HK-2 (cell line): ENCODE results near the gene CCM2.

Experiments
- DNase-seq: peaks from one replicate; pipeline ENCODE4 v3.0.0-alpha.2; 2018; ENCODE audit not compliant: unreplicated experiment

Gene CCM2

DNA sequence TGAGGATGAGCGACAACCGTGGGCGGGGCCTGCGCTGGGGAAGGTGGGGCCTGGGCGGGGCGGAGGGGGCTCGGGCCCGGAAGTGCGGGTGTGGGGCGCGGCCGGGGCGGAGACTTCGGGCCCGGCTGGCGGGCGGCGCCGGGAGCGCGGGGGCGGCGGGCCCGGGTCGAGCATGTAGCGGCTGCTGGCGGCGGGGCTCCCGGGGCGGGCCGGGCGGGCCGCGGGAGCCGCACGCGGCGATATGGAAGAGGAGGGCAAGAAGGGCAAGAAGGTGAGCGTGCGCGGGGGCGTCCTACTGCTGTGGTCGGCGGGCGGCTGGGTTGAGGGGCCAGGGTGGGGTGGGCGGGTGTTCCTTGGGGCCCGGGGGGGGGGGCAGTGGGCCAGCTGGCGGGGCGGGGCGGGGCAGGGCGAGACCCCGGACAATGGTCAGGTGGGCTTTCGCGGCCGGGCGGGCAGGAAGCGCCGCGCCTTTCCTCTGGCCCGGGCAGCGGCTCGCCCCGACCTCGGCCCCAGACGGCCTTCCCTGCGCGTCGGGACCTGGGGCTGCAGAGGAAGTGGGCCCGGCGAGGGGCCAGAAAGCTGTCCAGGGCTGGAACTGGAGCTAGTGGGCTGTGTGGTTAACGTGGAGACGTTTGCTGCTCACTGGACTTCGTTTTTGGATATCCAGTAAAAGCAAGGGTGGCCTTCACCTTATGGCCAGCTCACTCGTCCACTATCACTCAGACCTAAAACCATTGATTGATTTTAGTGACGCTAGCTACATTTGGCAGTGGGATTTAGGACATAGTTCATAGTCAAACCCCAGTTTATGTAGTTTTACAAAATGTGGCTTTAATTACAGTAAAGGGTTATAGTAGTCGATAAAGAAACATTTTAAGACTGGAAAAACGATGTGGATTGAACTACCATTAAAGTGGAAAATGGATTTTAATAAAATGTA, at the start of gene CCM2:
Gene CCM2, plus strand, starts transcription at position 109 of the 940 bp plus-strand sequence. Its CDS starts 133 bp downstream, at position 242.
- DNase-seq, result no peak

DNA sequence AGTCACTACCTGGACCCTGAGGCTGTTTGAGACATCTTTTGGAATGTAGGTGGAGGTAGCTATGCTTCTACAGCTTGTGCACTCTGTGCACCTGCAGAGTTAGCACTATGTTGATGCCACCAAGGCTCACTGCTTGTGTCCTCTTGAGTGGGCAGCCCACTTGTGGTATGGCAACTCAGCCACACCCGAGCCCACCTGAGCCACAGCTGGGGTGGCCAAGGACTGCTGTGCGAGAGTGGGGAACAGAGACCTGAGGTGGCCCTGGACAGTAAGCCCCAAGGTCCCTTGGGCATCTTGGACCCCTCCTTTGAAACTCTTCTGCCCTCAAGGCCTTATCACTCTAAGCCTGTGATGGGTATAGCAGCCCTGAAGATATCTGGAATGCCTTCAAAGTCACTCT, 46.8 kb upstream of the CCM2 start:
- no peak for DNase-seq

DNA sequence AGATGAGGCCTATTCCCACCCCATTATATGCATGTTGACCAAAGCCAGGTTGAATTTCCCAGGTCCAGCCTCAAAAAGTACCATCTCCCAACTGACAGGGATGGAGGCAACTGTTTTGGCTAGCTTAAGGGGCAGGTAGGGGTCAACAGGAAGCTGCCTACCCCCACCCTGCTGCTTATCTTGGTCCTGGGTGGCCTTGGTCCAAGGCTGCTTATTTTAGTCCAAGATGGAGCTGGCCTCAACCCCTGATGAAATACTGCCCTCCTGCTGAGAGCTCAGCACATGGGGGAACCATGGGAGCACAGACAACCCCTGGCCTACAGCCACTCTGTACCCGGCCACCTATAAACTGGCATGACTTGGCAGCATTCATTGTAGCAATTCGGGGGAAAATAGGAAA, 44.3 kb upstream of the CCM2 start:
- no peak for DNase-seq

DNA sequence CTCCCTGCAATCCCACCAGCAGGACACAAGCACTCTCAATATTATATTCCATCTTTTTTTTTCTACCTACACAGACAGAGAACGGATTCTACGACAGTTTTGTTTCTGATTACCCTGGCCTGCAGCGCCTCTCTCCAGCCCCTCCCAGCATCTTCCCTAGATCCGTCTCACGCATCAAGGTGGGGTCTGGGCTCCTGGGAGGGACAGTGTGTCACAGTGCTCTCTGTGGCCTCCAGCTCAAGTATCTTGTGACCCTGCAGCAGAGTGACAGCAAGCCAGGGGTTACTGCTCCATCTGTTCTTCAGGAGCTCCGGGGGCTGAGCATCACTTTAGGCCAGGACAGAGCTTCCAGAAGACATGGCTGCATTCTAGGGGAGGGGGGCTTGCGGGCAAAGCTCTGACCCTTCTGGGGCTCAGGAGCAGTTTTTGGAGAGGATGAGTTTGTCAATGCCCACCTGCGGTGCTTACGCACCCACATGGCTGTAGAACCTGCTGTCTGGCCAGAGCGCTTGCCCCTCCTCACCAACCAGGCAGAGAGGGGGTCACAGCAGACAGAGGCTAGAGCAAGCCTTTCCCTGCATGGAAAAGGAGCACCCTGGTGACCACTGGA, 43.7 kb upstream of the CCM2 start:
- DNase-seq, result no peak

DNA sequence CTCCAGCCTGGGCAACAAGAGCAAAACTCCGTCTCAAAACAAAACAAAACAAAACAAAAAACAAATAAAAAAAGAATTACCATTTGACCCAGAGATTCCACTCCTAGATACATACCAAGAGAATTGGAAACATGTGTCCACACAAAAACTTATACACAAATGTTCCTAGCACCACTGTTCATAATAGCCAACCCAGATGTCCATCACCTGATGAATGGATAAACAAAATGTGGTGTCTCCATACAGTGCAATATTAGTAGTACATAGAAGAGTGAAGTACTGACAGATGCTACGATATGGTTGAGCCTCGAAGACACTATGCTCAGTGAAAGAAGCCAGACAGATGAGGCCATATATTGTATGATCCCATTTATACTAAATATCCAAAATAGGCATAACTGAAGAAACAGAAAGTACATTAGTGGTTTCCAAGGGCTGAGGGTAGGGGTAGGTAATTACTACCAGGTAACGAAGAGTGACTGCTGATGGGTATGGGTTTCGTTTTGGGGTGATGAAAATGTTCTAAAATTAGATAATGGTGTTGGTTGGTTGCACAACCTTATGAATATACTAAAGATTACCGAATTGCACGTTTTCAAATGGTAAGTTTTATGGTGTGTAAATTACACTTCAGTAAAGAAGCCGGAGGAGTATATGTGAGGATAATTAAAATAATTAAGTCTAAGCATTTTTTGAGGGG, 41.2 kb upstream of the CCM2 start:
- DNase-seq, result no peak

DNA sequence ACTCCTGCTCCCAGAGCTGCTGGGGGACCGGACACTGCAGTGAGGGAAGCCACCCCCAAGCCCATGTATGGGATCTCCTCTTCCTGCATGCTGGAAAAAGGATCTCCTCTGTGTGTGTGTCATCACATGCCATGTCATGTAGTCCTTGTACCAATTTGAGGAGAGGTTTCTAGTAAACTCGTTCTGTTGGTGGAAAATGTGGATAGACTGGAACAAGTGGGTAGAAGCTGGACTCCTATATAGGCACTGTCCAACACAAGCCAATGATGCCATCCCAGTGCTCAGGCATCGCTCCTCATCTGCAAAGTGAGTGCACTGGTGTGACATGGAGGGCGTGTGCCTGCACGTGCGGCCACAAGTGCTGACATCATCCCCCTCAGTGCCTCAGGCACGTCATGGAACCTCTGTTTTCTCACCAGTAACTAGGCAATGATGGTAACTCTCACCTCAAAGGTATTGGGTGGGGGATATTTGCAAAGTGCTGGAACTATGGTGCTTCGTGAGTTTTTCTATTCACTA, 40.5 kb upstream of the CCM2 start:
- DNase-seq, result no peak

DNA sequence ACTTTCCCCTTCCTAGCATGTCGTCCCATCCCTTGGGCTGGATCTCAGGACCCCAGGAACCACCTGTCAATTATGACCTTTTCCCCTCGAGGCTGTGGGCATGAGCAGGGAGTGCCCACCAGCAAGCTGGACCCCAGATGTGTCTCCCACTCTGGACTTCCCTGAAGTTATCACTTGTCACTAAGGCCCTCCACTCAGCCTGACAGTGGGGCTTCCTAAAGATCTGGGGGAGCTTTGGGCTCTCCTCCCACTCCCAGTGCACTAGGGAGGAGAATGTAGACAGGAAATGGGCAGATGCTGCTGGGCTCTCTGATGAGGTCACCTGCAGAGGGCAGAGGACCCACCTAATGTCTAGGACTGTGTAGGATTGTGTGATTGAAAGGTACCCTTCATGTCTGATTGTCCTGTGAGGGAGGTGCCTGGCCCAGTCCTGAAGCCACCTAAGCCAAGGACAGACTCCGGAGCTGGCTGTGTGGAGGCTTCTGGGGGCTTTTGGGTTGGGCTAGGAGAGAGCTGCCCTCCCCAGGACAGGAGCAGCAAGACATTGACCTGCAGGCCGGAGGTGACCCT, 39.9 kb upstream of the CCM2 start:
- no peak for DNase-seq

DNA sequence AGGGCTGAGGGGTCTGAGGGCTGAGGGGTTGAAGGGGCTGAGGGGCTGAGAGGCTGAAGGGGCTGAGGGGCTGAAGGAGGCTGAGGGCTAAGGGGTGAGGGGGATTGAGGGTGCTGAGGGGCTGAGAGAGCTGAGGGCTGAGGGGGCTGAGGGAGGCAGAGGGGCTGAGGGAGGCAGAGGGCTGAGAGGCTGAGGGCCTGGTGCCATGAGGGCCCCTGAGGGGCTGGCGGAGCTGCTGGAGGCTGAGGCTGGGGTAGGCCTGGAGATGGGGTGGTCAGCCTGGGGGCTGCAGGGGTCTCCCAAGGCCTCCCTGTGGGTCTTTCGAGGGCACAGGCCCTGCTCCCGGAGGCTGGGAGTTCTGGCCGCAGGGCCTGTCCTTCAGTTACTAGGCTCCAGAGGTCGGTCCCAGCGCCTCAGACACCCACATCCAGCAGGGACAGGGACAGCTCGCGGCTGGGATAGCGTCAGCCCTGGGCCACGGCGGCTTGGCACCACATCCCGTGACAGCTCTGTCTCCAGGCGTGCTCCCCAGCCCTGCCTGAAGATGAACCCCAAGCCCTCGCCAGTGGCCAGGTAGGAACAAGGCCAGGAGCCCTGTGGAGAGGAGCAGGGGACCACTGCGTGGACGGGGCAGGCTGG, 38.0 kb upstream of the CCM2 start:
- DNase-seq, result no peak

DNA sequence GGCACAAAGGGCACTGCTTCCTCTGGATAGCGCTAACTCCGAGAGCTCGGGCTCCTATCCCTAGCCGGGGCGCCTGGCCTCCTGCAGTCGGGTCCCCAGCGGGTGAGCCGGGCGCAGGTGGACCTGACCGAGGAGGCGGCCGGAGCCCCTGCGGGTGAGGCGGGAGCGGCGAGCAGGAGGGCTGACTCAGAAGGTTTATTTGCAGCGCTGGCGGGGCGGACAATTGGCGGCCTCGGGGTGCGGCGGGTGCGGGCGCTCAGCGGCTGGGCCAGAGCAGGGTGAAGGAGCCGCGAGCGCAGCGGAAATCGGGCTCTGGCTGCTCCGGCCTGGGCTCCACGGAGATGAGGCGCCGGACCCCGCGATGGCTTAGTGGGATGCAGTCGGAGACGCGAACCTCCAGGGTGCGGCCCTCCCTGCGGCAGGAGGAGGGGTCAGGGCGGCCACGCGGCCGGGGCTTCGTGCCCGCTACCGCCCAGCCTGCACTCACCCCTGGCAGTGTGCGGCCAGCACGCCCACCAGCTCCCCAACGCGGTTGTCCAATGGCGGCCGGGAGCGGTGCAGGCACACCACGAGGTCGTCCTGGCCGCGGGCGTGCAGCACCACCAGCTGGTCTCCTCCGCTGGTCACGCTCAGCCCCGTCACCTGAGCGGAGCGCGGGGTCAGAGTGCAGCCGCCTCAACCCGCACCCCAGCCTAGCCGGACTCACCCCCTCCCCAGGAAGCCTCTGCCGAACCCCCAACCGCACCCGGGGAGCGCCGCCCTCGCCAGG, 37.3 kb upstream of the CCM2 start:
- no peak for DNase-seq

DNA sequence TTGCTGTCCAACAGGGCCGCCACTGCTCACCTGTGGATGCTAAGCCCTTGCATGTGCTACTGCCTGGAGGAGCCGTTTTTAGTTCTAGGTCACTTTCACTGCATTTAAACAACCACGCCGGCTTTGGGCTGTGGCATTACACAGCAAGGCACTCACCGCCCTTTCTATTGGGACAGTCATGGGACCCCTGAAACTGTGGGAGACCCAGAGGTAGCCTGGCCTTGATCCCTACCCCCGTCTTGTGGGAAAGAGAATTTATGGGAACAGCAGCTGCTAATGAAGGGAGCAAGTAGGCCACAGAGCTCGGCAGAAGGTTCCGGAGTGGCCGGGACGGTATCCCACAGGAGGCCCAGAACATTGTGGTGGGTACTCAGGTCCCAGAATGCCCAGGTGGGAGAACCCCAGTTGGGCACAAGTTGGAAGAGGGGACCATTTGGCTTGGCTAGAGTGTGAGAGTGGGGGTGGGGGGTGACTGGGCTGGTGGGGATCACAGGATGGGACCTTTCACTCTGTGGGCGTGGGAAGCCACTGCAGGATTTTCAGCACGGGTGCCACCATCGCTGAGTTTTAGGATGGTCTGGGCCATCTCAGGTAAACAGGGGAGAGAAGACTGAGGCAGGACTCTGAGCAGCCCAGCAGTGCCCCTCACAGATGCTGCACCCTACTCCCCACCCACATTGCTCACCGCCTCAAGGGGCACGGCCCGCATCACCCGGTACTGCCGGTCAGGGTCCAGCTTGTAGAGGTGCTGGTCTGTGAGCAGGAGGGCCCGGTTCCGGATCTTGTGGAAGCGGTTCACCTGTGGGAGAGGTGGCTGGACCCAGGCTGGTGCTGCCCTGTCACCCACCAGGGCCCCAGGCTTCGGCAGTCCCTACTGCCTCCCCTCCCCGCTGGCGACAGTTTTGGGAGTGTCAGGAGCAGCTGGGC, 36.4 kb upstream of the CCM2 start:
- DNase-seq, result no peak

DNA sequence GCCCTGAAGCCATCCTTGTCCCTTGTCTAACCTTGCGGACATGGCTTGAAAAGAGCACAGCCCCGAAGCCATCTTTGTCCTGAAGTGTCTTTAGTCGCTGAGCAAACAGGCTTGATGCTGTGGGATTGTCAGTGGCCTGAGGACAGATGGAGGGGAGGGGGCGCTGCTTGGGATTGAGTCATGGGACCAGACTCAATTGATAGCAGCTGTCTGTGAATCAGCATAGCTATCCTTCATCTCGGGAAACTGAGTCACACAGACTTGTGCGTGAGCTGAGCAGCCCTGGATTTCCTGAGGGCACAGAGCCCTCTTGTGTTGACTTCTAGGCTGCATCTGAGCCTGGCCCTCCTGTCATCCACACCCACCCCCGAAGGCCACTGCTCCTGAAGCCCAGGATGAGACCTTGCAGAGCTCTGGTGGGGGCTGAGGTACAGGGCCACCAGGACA, 35.6 kb upstream of the CCM2 start:
- DNase-seq, result no peak

DNA sequence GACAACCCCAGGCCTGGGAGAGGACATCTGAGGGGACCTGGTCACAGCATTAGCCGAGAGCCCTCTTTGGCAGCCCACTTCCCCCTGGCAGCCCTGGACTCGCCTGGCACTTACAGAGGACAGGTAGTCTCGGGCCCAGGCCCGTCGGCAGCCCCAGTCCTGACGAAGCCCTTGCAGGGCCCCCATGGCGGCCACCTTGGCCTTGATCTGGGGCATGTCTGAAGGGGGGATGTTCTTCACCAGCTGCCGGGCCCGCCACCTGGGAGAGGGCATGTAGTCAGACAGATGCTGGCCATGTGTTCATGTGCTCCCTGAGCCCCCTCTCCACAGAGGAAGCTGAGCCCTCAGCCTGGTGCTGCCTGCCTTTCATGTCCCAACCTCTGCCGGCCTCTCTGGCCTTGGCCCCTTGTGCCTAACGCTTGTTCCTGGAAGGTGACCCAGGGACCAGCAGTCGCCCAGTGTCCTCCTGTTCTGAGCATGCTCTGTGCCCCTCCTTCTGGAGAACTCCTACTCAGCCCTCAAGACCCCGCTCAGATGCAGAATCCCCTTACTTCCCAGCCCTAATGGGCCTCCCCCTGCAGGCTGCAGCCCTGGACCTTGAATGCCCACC, 35.1 kb upstream of the CCM2 start:
- no peak for DNase-seq

DNA sequence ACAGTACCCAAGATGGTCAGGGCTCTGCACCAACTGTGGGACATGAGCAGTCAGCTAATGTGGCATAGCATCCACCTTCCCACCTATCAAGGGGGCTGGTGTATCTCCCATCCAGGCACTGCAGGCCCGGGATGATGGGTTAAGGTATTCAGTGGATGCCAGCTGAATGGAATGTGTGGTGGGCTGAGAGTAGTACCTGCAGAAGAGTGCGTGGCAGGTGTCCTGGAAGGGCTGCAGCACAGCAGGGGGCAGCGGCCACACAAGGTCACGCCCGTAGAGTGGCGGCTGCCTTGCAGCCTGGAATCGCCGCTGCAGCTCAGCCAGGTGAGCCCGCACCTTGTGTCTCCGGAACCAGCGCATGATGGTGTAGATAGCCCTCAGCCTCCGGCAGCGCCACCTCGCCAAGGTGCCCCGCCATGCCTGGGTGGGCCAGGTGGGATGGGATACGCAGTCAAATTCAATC, 34.5 kb upstream of the CCM2 start:
- DNase-seq, result no peak

DNA sequence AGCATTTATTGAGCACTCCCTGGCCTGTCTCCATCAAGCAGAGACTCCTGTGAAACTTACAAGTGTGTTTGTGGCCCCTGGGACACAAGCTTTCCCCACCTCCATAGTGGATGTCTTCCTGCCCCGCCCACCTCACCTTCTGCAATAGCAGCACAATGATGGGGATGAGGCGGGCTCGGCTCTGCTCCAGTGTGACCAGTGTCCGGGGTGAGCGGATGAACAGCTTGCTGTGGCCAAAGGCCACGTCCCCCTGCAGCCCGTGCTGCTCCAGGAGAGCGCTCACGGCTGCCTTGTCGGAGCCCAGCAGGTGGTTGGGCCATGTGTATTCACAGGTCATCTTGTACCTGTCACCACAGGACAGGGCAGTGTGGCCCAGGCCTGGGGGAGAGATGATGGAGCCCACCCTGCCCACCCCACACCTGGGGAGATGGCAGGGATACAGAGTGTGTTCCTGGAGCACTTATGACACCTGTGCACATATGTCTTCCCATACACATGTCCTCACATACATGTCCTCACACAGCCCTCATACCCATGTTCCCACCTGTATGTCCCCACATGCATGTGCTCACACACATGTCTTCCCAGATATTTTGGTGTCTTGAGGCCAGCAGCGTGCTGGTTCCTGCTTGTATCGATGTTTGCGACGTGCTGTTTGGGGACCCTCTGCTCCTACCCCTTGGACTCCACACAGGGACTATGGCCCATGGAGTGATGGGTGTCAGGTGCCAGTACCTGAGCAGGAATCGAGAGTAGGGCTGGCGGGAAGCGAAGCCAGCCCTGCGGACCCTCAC, 33.9 kb upstream of the CCM2 start:
- no peak for DNase-seq

DNA sequence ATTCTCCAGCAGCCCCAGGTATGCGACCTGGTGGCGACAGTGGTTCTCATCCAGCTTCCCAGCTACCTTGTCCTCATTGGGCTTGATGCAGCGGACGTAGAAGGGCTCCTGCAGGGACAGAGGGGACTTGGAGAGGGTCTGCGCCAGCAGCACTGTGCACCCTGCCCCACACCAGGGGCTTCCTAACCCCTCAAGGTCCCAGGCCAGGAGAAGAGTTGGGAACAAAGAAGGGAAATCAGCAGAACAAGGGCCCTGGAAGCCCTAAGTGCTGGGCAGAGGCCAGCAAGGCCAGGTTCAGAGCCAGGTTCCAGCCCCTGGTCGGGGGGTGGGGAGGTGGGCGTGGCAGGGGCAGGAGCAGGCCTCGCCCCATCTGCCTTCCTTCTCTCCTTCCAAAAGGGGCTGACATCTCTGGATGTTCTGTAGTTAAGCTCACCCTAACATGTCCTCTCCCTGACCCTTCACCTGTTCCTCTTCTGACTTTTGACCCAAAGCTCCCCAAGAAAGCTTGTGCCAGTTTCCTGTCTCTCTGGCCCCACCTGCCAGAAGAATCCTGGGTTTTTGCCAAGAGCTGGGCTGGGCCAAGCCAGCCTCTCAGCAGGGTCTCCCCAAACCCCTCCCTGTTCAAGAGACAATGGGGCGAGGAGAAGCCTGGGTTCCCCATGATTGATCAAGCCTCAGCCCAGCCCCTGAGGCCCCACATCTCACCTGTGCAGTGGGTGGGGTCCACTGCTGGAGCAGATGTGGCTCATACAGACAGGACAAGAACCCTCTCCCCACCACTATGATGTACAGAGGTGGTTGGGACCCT, 33.1 kb upstream of the CCM2 start:
- DNase-seq, result no peak

DNA sequence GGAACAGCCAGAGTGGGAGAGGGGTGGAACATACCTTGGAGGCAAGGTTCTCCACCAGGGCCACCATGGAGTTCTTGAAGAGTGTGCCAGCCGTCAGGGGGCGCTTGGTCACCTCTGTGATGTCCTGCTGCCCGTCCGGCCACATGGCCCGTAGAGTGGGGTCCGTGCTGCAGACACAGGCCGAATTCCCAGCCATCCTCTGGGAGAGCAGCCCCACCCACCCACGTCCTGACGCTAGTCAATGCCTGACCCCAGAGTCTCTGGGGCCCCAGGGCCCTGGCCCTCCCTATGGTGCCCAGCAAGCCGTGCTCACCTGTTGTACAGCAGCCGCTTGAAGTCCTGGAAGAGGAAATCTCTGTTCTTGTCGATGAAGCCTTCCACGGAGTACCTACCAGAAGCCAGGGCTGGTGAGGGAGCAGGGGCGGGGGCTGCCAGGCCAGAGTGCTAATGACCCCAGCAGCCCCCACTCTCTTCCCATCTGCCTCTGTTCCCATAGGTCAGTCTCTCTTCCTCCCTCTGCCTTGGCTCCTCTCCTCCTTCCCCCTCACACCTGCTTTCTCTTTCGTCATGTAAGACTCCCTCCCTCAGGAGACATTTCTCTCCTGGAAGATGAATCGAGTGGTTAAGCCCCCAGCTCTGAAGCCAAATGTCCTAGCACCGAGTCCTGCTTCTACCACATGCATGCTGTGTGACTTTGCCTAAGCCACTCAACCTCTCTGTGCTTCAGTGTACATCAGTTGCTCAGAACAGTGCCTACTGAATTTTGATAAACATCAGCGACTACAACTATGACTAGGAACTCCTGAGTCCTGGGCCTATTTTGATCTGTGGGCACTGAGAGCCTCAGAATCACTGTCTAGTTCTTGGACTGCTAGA, 32.2 kb upstream of the CCM2 start:
- DNase-seq, result no peak
